ENCODE data around the gene RAD51B.

DNA sequence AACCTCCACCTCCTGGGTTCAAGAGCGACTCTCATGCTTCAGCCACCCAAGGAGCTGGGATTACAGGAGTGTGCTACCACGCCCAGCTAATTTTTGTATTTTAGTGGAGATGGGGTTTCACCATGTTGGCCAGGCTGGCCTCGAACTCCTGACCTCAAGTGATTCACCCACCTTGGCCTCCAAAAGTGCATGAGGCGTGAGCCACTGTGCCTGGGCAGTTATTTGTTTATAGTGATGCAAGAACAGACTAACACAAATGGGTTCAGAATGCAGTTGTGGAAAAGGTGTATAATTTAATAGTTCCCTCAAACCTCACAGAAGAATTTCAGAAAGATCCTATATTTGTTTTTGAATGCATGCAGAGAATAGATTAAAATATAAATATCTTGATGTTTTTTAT is 526.2 kb downstream of the RAD51B start:
- TF ChIP-seq, protein P1, sequence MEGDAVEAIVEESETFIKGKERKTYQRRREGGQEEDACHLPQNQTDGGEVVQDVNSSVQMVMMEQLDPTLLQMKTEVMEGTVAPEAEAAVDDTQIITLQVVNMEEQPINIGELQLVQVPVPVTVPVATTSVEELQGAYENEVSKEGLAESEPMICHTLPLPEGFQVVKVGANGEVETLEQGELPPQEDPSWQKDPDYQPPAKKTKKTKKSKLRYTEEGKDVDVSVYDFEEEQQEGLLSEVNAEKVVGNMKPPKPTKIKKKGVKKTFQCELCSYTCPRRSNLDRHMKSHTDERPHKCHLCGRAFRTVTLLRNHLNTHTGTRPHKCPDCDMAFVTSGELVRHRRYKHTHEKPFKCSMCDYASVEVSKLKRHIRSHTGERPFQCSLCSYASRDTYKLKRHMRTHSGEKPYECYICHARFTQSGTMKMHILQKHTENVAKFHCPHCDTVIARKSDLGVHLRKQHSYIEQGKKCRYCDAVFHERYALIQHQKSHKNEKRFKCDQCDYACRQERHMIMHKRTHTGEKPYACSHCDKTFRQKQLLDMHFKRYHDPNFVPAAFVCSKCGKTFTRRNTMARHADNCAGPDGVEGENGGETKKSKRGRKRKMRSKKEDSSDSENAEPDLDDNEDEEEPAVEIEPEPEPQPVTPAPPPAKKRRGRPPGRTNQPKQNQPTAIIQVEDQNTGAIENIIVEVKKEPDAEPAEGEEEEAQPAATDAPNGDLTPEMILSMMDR (IDR thresholded peaks at IDR 0.05) = no peak
- TF ChIP-seq EP300 (IDR thresholded peaks at IDR 0.05) (no peak), POLR2A (IDR thresholded peaks at IDR 0.05) (no peak)
